H7 (cell line): Measurements from ENCODE around the gene DNAH8. TPM values are rescaled to one million over a fixed set of nuclear protein-coding genes. Genes with fewer than 3 reads are reported as not detected.

ENCODE experiments used
- DNase-seq: peaks from one replicate; pipeline ENCODE4 v3.0.0; 2012
- H3K27me3 ChIP-seq: 2 replicates; pipeline ENCODE4 v1.6.0; 2011; ENCODE audit warnings: mild to moderate bottlenecking, low read length; ENCODE audit not compliant: control insufficient read depth, insufficient read depth
- H3K36me3 ChIP-seq: replicated peaks from 2 replicates; pipeline ENCODE4 v1.5.1; 2011; ENCODE audit warnings: low read length; ENCODE audit not compliant: control insufficient read depth, insufficient read depth
- H3K4me3 ChIP-seq: 2 replicates; pipeline ENCODE4 v1.5.1; 2011; ENCODE audit warnings: low read depth, mild to moderate bottlenecking, control low read depth, low read length, moderate library complexity; ENCODE audit not compliant: insufficient read depth
- total RNA-seq: library from RNA; depleted of rRNA; stranded (reverse); fragments of >200 nt; shearing (Covaris generic); gene quantifications from 2 replicates; pipeline ENCODE4 v1.2.3, GENCODE V29; 2014

The DNAH8 gene
- total RNA-seq, 1 experiment from 2014 or later: 0.03 TPM

DNA sequence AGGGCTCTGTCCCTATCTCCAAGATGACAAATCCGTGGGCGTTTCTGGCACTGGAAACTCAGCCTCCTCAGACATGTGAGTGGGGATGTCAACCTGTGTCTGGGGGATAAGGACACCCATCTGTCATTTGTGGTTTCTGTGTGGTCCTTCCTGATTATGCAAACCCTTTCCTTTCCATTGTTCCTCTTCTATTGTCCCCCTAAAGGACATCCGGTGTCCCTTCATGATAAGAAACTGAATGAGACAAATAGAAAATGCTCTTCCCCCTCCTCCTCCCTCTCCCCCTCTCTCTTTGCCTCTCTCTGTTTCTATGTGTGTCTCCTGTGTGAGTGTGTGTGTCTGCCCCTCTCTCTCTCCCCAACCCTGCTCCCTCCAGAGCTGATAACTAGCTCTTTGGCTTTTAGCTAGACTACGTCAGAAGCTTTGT is 322.0 kb downstream of the DNAH8 start:
- no peak for DNase-seq
- no peaks in the 10 kb centered on the region for H3K36me3 ChIP-seq
- no peak overlapping the region for H3K4me3 ChIP-seq
- peaks cover 1% of the 10 kb centered on the region for H3K27me3 ChIP-seq

GRCh38 chr6:39037707-39038106 is 322.6 kb downstream of the DNAH8 start:
- Histone ChIP-seq H3K27me3 (peaks cover 1% of the 10 kb centered on the region), H3K4me3 (no peak overlapping the region)
- no peak for DNase-seq

GRCh38 chr6:39040080-39040673 is 325.1 kb downstream of the DNAH8 start:
- H3K36me3 ChIP-seq: no peaks in the 10 kb centered on the region
- H3K27me3 ChIP-seq: peaks cover 1% of the 10 kb centered on the region
- H3K4me3 ChIP-seq: no peak overlapping the region
- DNase-seq: no peak

More at GRCh38 chr6:39037707-39038106, 322.6 kb downstream of the DNAH8 start:
- H3K36me3 ChIP-seq: no peaks in the 10 kb centered on the region

GRCh38 chr6:39041072-39041471 is 326.0 kb downstream of the DNAH8 start:
- Histone ChIP-seq H3K4me3 (no peak overlapping the region), H3K27me3 (peaks cover 1% of the 10 kb centered on the region), H3K36me3 (no peaks in the 10 kb centered on the region)
- no peak for DNase-seq

DNA sequence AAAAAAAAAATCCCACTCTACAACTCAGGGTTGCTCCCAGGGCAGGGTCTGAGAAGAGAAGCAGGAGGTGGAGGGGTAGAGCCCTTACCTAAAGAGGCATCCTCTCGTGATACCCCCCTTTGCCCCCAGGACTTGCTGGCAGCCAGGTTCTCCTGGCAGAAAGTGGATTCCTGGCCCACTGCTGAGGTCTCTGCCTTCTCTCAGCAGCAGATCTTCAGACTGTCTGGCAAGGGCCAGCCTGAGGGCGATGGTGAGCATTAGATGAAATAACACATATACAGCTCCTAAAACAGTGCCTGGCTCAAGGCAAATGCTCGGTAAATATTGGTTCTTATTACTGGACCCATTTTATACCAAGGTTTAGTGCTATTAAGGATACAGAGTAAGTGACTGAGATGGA is 328.7 kb downstream of the DNAH8 start:
- H3K27me3 ChIP-seq: peaks cover 22% of the 10 kb centered on the region
- H3K4me3 ChIP-seq: no peak overlapping the region
- no peaks in the 10 kb centered on the region for H3K36me3 ChIP-seq
- DNase-seq: no peak

DNA sequence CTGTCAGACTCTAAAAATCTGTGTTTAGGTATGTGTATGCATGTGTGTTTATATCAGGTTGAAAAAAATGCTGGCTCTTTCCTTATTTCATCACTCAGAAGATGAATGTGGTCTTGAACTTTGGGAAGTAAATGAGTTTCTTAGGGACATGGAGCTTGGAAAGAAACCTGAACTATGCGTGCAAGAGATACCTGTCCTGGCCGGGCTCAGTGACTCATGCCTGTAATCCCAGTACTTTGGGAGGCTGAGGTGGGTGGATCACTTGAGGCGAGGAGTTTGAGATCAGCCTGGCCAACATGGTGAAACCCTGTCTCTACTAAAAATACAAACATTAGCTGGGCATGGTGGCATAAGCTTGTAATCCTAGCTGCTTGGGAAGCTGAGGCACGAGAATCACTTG is 329.1 kb downstream of the DNAH8 start:
- no peak for DNase-seq
- no peaks in the 10 kb centered on the region for H3K36me3 ChIP-seq
- peaks cover 26% of the 10 kb centered on the region for H3K27me3 ChIP-seq
- H3K4me3 ChIP-seq: no peak overlapping the region

- no peak for DNase-seq
- H3K27me3 ChIP-seq: peaks cover 35% of the 10 kb centered on the region
- H3K36me3 ChIP-seq: no peaks in the 10 kb centered on the region
- peak overlapping the region; percentile 56; the same call in 1 of the 2 replicates for H3K4me3 ChIP-seq
Measured at GRCh38 chr6:39047434-39048327, 332.6 kb downstream of the DNAH8 start.

DNA sequence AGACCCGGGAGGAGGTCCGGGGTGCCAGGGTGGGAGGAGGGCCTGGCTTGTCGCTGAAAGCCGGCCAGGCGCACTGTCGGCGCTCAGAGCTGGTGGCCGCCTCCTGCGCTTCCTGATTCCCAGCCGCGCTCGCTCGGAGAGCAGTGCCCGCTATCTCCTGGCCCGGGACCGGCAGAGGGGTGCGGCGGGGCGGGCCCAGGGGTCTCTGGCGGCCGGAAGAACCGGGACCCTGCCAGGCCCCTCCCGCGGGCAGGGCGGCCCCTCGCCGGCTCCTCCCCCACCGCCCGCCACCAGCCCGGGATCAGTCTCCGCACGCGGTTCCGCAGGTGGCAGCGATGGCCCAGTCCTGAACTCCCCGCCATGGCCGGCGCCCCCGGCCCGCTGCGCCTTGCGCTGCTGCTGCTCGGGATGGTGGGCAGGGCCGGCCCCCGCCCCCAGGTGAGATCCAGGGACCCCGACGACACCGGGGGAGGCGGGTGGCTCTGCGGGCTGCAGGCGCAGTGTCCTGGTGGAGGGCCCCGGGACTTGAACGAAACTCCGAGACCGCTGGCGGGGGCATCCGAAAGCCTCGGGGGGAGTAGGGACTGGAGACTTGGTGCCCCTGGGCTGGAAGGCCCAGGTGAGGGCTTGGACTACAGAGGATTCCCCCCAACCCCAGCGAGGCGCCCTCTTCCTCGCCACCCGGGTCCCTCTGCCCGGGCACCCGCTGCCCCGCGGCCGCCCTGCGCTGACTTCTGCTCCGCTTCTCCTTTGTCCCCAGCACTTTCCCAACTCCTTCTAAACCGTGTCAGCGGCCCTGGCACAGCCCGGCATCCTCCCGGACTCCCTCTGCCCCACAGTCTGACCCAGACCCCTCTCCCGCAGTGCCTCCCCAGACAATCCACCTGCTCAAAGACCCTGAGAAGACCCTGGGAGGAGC is 333.6 kb downstream of the DNAH8 start, which contains the start of gene GLP1R:
Gene GLP1R, plus strand, starts transcription at position 301 of the 919 bp plus-strand sequence. Its CDS starts 60 bp downstream, at position 361.
- peak within 1 kb of the TSS; percentile 56 for H3K4me3 ChIP-seq
- DNase-seq: peak; percentile 93
- H3K36me3 ChIP-seq: no peaks in the 10 kb centered on the region
- peaks cover 35% of the 10 kb centered on the region for H3K27me3 ChIP-seq

DNA sequence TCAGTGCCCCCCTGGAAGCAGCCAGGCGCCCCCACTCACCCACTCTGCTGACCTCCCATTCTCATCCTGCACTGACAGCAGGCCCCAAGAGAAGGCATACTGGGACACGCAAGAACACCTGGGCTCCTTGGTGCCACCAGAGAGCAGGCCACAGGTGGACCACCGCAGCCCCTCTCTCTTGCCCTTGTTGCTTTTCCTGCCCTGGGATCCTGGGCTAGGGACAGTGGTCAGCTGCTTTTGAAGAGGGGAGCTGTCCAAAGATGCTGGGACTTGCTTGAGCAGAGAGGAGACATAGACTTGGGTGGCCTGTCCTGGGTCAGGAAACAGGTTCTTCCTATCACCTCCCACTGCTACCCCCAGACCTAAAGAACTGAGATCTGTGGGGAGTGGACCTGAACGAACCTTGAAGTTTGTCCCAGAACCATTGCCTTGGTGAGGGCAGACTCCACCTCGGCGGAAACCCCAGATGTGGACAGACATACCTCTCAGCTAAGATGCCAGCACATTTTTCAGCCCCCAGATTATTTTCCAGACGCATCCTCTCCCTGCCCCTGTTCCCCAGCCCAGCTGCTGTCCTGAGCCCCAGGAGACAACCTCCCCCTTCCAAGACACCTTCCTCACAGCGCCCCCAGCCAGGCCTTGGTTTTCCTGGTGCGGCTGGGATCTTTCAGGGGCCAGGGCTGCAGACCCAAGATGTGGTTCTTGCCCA is 334.6 kb downstream of the DNAH8 start:
- Histone ChIP-seq H3K4me3 (no peak overlapping the region), H3K27me3 (peaks cover 35% of the 10 kb centered on the region), H3K36me3 (no peaks in the 10 kb centered on the region)
- DNase-seq: peak; percentile 63

DNA sequence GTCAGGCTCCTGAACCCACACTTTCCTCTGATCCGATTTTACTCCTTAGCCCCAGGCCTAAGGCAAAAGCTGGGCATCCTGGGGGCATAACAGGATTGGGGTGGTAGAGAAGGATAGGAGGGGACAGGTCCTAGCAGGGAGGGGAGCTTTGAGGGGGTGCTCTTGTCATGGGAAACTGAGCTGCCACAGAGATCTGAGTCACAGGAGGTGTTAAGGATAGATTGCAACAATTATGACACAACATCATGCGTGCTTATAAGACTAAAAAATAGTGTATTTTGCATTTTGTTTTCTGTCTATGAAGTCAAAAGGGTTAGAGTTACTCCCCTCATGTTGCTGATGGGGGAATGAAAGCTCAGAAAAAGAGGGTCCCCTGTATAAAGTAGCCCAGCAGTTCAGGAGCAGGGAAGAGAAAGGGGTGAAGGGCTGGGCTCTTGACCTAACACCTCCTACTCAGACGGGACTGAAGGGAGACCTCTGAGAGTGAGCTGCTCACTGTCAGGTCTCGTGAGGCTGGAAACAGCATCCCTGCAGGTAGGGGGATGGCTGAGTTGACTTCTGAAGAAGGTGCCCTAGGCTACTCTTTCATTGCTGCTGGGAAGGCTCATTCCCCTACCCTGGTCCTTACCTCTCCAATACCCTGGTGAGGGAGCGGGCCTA is 335.5 kb downstream of the DNAH8 start:
- Histone ChIP-seq H3K4me3 (no peak overlapping the region), H3K27me3 (peaks cover 35% of the 10 kb centered on the region), H3K36me3 (no peaks in the 10 kb centered on the region)
- DNase-seq: no peak

DNA sequence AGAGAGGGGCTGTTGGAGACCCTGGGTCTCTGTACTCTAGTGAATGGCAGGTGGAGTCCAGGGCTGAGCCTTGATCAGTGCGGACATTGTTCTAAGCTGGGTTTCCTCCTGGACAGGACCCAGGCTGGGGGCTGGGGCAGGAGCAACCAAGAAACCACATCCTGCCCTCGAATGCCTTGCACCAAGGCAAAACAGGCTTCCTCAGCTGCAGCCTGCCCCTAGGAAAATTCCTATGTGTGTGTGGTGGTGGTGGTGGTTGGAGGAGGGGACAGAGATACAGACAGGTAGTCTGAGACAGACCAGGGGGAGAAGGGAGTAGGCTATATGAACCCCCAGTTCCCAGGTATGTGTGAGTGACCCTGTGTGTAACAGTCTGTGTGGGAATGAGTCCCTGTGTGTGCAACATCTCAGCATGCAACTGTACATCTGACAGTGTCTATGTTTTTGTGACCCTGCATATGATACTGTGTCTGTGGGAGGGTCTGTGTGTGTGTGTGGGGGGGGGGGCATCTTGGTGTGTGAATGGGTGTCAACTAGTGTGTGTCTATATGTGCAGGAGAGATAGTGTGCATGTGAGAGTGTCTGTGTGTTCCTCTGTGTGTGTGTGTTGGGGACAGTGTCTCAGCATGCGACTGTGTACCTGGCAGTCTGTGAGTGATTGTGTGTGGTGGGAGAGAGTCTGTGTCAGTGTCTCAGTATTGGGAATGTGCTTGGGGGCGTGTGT is 336.4 kb downstream of the DNAH8 start:
- DNase-seq: no peak
- H3K36me3 ChIP-seq: no peaks in the 10 kb centered on the region
- H3K4me3 ChIP-seq: no peak overlapping the region
- H3K27me3 ChIP-seq: peaks cover 34% of the 10 kb centered on the region

- H3K27me3 ChIP-seq: peaks cover 19% of the 10 kb centered on the region
- H3K36me3 ChIP-seq: no peaks in the 10 kb centered on the region
- DNase-seq: no peak
- no peak overlapping the region for H3K4me3 ChIP-seq
Measured at GRCh38 chr6:39053016-39053624, 338.0 kb downstream of the DNAH8 start.
